H1 (cell line): ENCODE data around the gene WDR33.

Experiments used
- CTCF ChIP-seq, 3 experiments: IDR thresholded peaks; 1 replicate in 2 of 3; 2 replicates in 1 of 3; pipeline versions ENCODE4 v1.5.1 to v1.6.1; 2011; ENCODE audit warnings: low read length in 3 of 3, mild to moderate bottlenecking in 3 of 3, inconsistent platforms in 2 of 3, low read depth in 1 of 3, moderate library complexity in 1 of 3; ENCODE audit not compliant: insufficient read depth in 1 of 3; ENCODE audit errors: control extremely low read depth in 1 of 3
- EZH2 ChIP-seq: fragments of 200-600 bp; sonication (generic); IDR thresholded peaks from 2 replicates; pipeline ENCODE4 v1.7.1; 2012; ENCODE audit warnings: low read depth, mild to moderate bottlenecking, moderate library complexity, low read length, inconsistent platforms; ENCODE audit not compliant: severe bottlenecking
- MAX ChIP-seq: IDR thresholded peaks from 2 replicates; pipeline ENCODE4 v1.6.1; 2012; ENCODE audit warnings: inconsistent platforms
- POLR2A ChIP-seq, 2 experiments: IDR thresholded peaks; 1 replicate in 1 of 2; 2 replicates in 1 of 2; pipeline ENCODE4 v1.6.1; 2011; ENCODE audit warnings: low read depth in 2 of 2, low read length in 2 of 2, mild to moderate bottlenecking in 2 of 2; ENCODE audit errors: control extremely low read depth in 1 of 2
- POLR2AphosphoS5 ChIP-seq: IDR thresholded peaks from 2 replicates; pipeline ENCODE4 v1.6.1; 2011; ENCODE audit warnings: low read depth, low read length

GRCh38 chr2:127857265-127857808 is 46.4 kb upstream of the WDR33 start:
- TF ChIP-seq CTCF (IDR thresholded peaks at IDR 0.05; ENCODE audit: control extremely low read depth in 1 of 3, insufficient read depth in 1 of 3, low read depth in 1 of 3, low read length in 3 of 3): no peak
- no peak for TF ChIP-seq POLR2AphosphoS5
- no peak for TF ChIP-seq POLR2A (IDR thresholded peaks at IDR 0.05; ENCODE audit: control extremely low read depth in 1 of 2, low read depth in 2 of 2, low read length in 2 of 2)
- TF ChIP-seq EZH2: no peak
- TF ChIP-seq MAX: peak; percentile 60
